ENCODE results near the gene PARD3. TPM values are rescaled to one million over a fixed set of nuclear protein-coding genes. Genes with fewer than 3 reads are reported as not detected.

Gene PARD3
- total RNA-seq, 1 donor from 2014 or later: 76.4 TPM

DNA sequence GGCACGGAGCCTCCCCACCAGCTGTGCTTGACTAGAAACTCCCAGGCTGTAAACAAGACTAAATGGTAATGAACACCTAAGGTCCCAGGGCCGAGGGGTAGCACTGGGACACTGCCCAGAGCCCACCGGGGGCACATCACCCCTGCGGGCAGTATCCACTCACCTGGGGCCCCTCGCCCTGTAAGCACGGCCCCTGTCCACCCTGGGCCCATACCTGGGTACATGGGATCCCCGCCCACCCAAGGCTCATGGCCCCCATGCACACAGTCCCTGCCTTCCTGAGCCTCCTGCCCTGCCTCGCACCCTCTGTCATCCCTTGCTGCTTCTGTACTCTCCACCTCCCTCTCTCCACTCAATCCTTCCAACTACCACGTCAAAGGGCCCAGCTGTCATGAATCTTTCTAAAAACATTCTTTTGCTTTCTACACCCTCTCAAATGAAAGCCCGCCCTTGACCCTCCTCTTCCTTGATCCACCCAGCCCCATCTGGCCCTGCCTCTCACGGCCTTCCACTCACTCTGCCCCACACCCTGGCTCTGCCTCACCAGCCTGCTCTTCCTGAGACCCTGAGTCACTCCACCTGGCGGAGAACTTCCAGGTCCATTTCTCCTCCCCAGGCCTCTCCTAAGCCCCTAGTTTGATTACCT lies 173.1 kb downstream of the PARD3 start:
- no peak for DNase-seq (ENCODE audit: low read depth)
- Histone ChIP-seq H3K27me3 (ENCODE audit: control insufficient read depth, insufficient read depth, low read length) (no peaks in the 10 kb centered on the region), H3K36me3 (ENCODE audit: control insufficient read depth, insufficient read depth, low read length) (no peaks in the 10 kb centered on the region), H3K4me3 (ENCODE audit: low read depth, low read length) (no peak overlapping the region)
- TF ChIP-seq, protein P1, sequence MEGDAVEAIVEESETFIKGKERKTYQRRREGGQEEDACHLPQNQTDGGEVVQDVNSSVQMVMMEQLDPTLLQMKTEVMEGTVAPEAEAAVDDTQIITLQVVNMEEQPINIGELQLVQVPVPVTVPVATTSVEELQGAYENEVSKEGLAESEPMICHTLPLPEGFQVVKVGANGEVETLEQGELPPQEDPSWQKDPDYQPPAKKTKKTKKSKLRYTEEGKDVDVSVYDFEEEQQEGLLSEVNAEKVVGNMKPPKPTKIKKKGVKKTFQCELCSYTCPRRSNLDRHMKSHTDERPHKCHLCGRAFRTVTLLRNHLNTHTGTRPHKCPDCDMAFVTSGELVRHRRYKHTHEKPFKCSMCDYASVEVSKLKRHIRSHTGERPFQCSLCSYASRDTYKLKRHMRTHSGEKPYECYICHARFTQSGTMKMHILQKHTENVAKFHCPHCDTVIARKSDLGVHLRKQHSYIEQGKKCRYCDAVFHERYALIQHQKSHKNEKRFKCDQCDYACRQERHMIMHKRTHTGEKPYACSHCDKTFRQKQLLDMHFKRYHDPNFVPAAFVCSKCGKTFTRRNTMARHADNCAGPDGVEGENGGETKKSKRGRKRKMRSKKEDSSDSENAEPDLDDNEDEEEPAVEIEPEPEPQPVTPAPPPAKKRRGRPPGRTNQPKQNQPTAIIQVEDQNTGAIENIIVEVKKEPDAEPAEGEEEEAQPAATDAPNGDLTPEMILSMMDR (IDR thresholded peaks at IDR 0.05; ENCODE audit: insufficient read depth, low read length, poor library complexity, severe bottlenecking): no peak

DNA sequence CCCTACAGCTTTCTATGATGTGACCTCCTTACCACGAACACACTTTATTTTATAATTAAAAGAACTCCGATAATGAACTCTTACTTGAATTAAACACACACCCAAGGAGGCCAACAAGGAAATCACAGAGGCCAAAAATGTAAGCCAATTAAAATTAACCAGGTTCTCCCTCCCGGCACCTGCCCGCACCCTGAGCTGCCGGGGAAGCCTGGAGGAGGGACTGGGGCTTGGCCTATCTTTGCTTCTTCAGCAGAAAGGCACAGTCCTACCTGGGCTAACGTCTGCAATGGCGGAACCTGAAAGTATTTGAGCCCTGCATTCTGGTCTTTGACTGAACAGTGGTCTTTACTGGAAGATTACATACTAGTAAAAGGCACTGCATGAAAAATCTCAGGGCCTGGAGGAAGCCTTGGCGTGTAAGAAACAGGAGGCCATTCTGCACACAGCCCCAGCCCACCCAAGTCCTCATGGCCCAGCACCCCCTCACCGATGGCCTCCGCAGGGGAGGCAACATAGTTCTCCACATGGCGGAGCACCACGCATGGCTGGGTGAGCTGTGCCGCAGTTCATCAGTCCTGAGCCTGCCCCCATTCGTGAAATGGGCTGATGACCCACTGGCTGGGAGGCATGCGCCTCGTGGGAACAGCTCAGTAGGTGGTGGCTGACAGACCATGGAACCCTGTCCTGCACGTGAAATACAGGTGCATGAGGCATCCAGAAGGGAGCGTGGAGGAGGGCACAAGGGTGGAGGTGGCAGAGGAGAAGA lies 173.8 kb downstream of the PARD3 start:
- Histone ChIP-seq H3K36me3 (ENCODE audit: control insufficient read depth, insufficient read depth, low read length) (no peaks in the 10 kb centered on the region), H3K4me3 (ENCODE audit: low read depth, low read length) (no peak overlapping the region), H3K27me3 (ENCODE audit: control insufficient read depth, insufficient read depth, low read length) (no peaks in the 10 kb centered on the region)
- DNase-seq (ENCODE audit: low read depth): no peak
- TF ChIP-seq, protein P1 (IDR thresholded peaks at IDR 0.05; ENCODE audit: insufficient read depth, low read length, poor library complexity, severe bottlenecking): no peak

DNA sequence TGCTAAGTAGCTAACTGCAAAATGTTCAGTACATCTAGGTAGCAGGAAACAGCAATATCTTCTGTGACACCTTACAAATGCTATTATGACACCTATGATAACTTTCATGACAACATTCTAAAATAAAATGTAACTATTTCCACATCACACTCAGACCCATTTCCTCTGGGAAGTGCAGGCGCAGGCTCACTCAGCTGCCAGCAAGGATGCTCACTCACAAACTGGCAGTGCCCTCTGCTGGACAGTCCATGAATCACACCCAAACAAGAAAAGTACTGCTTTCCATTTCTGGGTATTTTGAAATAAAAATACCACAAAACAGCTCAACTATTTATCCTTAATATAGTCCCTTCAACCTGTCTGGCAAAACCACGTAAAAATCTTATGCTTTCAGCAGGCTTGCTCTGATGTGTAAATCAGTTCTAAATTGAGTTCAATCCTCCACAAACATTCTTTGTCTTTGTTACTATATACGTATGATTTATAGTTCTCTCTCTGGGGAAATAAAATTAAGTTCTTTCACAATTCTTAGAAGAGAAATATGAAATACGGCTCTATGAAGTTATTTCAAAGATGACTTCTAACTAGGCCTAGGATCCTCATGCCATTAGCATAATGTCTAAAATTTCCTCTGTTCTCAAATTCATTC lies 176.6 kb downstream of the PARD3 start:
- Histone ChIP-seq H3K4me3 (ENCODE audit: low read depth, low read length) (no peak overlapping the region), H3K36me3 (ENCODE audit: control insufficient read depth, insufficient read depth, low read length) (no peaks in the 10 kb centered on the region), H3K27me3 (ENCODE audit: control insufficient read depth, insufficient read depth, low read length) (no peaks in the 10 kb centered on the region)
- DNase-seq (ENCODE audit: low read depth): peak; percentile 45
- TF ChIP-seq, protein P1 (IDR thresholded peaks at IDR 0.05; ENCODE audit: insufficient read depth, low read length, poor library complexity, severe bottlenecking): peak; percentile 85

DNA sequence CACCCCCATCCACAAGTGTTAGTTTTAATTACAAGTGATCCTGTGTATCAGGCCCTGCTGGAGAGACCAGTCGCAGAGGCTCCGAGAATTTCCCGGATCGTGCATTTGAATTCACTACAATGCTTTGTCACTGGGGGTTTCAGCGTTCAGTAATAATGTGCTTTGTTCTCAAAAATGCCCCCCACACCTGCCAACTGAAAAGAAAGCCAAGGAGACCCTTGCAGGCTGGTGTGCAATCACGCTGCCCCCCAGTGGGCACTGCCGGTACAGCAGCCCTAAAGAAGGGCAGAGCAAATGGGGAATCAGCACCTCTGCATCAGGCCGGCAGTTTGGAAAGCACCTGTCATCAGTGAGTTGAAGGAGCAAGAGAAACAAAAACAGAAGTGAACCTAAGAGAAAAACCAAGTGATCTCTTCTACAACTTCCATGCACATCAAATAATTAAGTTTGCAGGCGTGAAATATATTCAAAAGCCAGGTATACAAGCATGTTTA lies 177.6 kb downstream of the PARD3 start:
- H3K4me3 ChIP-seq (ENCODE audit: low read depth, low read length): no peak overlapping the region
- H3K27me3 ChIP-seq (ENCODE audit: control insufficient read depth, insufficient read depth, low read length): no peaks in the 10 kb centered on the region
- no peaks in the 10 kb centered on the region for H3K36me3 ChIP-seq (ENCODE audit: control insufficient read depth, insufficient read depth, low read length)
- TF ChIP-seq, protein P1 (IDR thresholded peaks at IDR 0.05; ENCODE audit: insufficient read depth, low read length, poor library complexity, severe bottlenecking): peak; percentile 98
- no peak for DNase-seq (ENCODE audit: low read depth)

DNA sequence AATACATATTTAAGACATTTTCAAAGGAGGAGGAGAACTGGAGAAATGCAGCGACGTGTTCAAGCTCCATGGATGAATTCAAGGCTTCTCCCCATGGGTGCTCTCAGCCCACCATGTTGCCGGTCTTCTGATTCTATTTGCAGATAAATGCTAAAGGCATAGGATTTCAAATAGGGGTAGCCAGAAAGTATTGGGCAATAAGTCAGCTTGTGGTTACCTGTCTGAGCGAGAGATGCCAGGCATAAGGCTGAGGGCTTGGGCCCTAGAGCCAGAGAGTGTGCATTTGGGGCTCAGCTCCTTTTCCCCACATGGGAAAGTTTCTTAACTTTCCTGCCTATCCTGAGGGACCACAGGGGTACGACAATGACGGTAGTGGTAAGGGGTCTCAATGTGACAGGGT lies 180.0 kb downstream of the PARD3 start:
- TF ChIP-seq, protein P1 (IDR thresholded peaks at IDR 0.05; ENCODE audit: insufficient read depth, low read length, poor library complexity, severe bottlenecking): no peak
- H3K4me3 ChIP-seq (ENCODE audit: low read depth, low read length): no peak overlapping the region
- no peaks in the 10 kb centered on the region for H3K36me3 ChIP-seq (ENCODE audit: control insufficient read depth, insufficient read depth, low read length)
- no peak for DNase-seq (ENCODE audit: low read depth)
- H3K27me3 ChIP-seq (ENCODE audit: control insufficient read depth, insufficient read depth, low read length): no peaks in the 10 kb centered on the region

Measured in kidney epithelial cell (primary cell).